RWPE1 (cell line): ENCODE measurements around the gene AHI1.
"Not testable (repeated sequence)": the region's sequence is repeated elsewhere in the genome, so short reads cannot be mapped to it uniquely, and the experiment has no call there.

Source experiments
- CTCF ChIA-PET: fragments of 350-600 bp; sonication (Branson Sonifier 250); formaldehyde crosslinking; extraction: SDS; loops from one replicate; lab custom pipeline; 2021; lab: Yijun Ruan, JAX
- POLR2A ChIA-PET: fragments of 400-600 bp; formaldehyde crosslinking; extraction: SDS; loops from one replicate; lab custom pipeline; 2020; ENCODE audit warnings: antibody characterized with exemption; ENCODE audit not compliant: low non-redundant PET; lab: Yijun Ruan, JAX
- DNase-seq: peaks from one replicate; pipeline ENCODE4 v3.0.0; 2012; ENCODE audit warnings: low spot score
- H3K27ac ChIP-seq: fragments of 450-650 bp; 2 replicates; pipeline ENCODE4 v1.5.1; 2017
- CTCF ChIP-seq: fragments of 450-650 bp; conservative IDR thresholded peaks from 2 replicates; pipeline ENCODE4 v1.5.1; 2017; ENCODE audit warnings: low read depth, mild to moderate bottlenecking

The AHI1 gene

GRCh38 chr6:135490381-135490780 is 7.2 kb downstream of the AHI1 start:
- POLR2A ChIA-PET: no interaction called here
- no peak overlapping the region for H3K27ac ChIP-seq
- no peak for DNase-seq
- CTCF ChIA-PET: interaction anchor here (0.6 kb wide), 1 partner anchor 121 kb away, joined by 3 read pairs; no protein-coding TSS in a partner anchor
- TF ChIP-seq CTCF: no peak

GRCh38 chr6:135488023-135488422 is 9.5 kb downstream of the AHI1 start:
- CTCF ChIA-PET: no interaction called here
- TF ChIP-seq CTCF: no peak
- H3K27ac ChIP-seq: no peak overlapping the region
- POLR2A ChIA-PET: no interaction called here
- DNase-seq: peak; percentile 49

- POLR2A ChIA-PET, CTCF ChIA-PET: not testable (repeated sequence)
Observed at GRCh38 chr6:135483903-135484302, 13.6 kb downstream of the AHI1 start.

GRCh38 chr6:135481783-135482369 is 15.7 kb downstream of the AHI1 start:
- CTCF ChIA-PET: no interaction called here
- no peak for TF ChIP-seq CTCF
- no peak overlapping the region for H3K27ac ChIP-seq
- POLR2A ChIA-PET: no interaction called here
- DNase-seq: no peak

More at GRCh38 chr6:135483903-135484302, 13.6 kb downstream of the AHI1 start:
- H3K27ac ChIP-seq, DNase-seq: not testable (repeated sequence)

GRCh38 chr6:135479601-135480000 is 17.9 kb downstream of the AHI1 start:
- CTCF ChIA-PET: no interaction called here
- DNase-seq: no peak
- POLR2A ChIA-PET: no interaction called here
- TF ChIP-seq CTCF: no peak
- no peak overlapping the region for H3K27ac ChIP-seq

- TF ChIP-seq CTCF: no peak
- POLR2A ChIA-PET: no interaction called here
- CTCF ChIA-PET: no interaction called here
- no peak overlapping the region for H3K27ac ChIP-seq
- no peak for DNase-seq
Observed at GRCh38 chr6:135478626-135479025, 18.9 kb downstream of the AHI1 start.

- TF ChIP-seq CTCF: no peak
- no peak overlapping the region for H3K27ac ChIP-seq
- DNase-seq: no peak
- CTCF ChIA-PET: no interaction called here
- POLR2A ChIA-PET: no interaction called here
Observed at GRCh38 chr6:135475292-135475886, 22.2 kb downstream of the AHI1 start.
